GM19397 (cell line): ENCODE results near the gene KLK7.
"Not testable (repeated sequence)": the region's sequence is repeated elsewhere in the genome, so short reads cannot be mapped to it uniquely, and the experiment has no call there.

ENCODE experiments used
- ATAC-seq: cut with Tn5 transposase; IDR thresholded peaks from one replicate; pipeline ENCODE4 v1.9.1; 2021; ENCODE audit warnings: mild to moderate bottlenecking, moderate library complexity; ENCODE audit not compliant: unreplicated experiment

Gene KLK7

GRCh38 chr19:50978772-50979390, 4.8 kb downstream of the KLK7 start:
- ATAC-seq, result no peak

GRCh38 chr19:50977626-50978025, 6.1 kb downstream of the KLK7 start:
- no peak for ATAC-seq

DNA sequence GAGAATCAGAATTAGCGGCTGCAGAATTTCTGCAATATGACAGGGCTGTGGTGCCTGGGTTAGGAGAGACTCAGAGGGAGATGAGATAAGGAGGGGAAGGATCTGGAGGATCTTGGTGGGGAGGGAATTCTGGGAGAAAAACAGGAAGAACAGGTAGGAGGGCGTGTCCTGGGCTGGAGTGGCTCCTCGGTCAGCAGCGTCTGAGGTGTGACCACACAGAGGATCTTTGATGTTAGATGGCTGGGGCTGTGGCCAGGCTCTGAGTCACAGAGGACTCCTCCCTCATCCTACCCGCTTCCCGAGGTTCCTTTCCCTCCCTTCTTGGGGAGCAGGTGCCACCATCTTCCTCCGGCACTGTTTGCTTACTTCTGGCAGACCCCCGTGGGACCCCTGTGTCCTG, 8.0 kb downstream of the KLK7 start:
- ATAC-seq, result no peak

GRCh38 chr19:50974702-50975556, 8.8 kb downstream of the KLK7 start:
- ATAC-seq, result no peak

DNA sequence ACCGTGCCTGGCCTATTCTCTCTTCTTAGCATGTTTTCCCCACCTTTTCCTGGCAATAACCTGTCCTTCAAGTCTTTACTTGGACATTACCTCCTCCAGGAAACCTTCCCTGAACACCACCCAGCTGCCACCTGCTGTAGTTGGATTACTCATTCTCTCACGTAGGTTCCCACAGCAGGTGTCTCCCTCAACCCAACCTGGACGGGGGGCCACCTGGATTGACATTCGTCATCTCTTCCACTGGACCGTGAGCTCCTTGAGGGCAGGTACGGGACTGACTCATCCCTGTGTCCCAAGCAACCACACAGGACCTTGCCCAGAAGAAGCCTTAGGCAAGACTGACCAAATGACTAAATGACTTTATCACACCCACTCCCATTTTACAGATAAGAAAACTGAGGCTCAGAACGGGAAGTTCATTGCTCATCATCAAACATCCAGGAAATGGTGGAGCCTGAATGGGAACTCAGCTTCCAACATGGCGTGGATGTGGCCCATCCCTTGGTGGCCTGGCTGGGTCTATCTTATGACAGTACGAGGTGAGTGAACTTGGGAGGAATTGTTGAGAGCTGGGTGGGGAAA, 10.8 kb downstream of the KLK7 start:
- no peak for ATAC-seq

GRCh38 chr19:50969810-50970209, 13.9 kb downstream of the KLK7 start:
- ATAC-seq, result not testable (repeated sequence)

- no peak for ATAC-seq
Measured at GRCh38 chr19:50969413-50969760, 14.3 kb downstream of the KLK7 start, which contains the start of gene KLK6. KLK6 (minus strand) TSS chr19:50969591; CDS start chr19:50968104, 1,487 bp downstream.

DNA sequence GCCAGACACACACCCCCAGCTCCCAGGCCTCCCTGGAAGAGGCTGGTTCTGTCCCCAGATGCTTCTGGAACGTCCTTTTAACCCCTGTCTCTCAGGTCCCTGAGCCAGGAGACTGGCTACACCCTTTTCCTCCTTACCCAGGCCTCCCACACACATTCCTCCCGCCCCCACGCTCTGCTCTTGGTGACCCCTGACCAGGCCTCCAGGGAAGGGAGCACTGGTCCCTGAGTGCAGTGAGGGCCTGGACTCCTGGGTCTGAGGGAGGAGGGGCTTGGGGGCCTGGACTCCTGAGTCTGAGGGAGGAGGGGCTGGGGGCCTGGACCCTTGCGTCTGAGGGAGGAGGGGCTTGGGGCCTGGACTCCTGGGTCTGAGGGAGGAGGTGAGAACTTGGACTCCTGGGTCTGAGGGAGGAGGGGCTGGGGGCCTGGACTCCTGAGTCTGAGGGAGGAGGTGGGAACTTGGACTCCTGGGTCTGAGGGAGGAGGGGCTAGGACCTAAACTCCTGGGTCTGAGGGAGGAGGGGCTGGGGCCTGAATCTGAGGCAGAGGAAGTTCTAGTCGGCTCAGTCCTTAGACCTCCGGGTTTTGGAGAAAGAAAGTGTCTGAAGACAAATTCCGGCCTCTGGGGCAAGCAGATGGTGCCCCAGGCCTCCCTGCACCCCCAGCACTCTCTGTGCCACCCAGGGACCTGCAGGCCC, 14.9 kb downstream of the KLK7 start:
- ATAC-seq, result no peak

- ATAC-seq, result no peak
Measured at GRCh38 chr19:50967929-50968715, 15.6 kb downstream of the KLK7 start.

- no peak for ATAC-seq
Measured at GRCh38 chr19:50964266-50964665, 19.5 kb downstream of the KLK7 start.

DNA sequence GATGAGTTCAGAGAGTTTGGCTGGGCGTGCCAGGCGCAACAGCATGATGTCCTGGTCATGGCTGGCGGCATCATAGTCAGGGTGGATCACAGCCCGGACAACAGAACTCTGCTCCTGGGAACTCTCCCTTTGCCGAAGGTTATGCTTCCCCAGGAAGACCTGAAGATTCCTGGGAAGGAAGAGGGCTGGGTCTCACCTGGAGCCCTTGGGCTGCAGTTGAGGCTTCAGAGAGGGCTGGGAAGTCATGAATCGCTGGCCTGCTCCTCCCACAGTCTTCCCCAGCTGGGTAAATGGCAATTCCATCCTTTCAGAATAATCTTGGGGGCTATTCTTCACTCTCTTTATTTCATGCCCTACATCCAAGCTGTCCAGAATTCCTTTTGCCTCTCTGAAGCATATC, 20.3 kb downstream of the KLK7 start:
- ATAC-seq, result no peak

DNA sequence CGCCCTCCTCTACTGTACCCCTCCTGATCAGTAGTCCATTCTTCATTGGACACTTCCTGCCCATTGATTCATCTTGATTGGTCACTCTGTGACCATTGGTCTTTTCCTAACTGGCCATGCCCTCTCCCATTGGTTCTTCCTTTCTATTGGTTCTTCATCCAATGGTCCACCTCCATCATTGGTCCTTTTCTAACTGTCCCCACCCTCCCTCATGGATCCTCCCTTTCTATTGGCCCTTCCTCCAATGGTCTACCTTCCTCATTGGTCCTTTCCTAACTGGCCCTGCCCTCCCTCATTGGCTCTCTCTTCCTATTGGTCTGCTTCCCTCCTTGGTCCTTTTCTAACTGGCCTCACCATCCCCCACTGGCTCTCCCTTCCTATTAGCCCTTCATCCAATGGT, 21.5 kb downstream of the KLK7 start:
- ATAC-seq, result no peak

- ATAC-seq, result no peak
Measured at GRCh38 chr19:50959731-50960500, 23.8 kb downstream of the KLK7 start.

- no peak for ATAC-seq
Measured at GRCh38 chr19:50957587-50957986, 26.1 kb downstream of the KLK7 start.

GRCh38 chr19:50952910-50953309, 30.8 kb downstream of the KLK7 start, which contains the start of gene KLK5:
KLK5 (minus strand) TSS chr19:50953038; CDS start chr19:50952657, 381 bp downstream.
- no peak for ATAC-seq

GRCh38 chr19:50949861-50950260, 33.9 kb downstream of the KLK7 start:
- ATAC-seq, result no peak

DNA sequence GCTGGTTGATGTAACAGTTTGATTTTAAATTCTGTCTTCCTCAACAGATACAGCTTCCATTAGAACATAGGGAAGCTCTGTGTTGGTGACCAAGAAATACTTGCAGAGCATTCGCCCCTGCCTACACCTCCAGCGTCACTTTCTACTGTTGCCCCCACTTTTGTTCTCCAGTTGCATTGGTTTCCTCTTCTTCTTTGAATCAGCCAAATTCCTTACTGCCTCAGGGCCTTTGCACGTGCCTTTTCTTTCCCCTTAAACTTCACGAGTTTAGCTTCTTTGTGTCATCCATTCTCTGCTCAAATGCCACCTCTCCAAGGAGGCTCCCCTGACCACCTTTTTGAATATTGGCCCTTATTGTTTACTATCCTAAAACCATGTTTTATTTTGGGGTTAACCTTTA, 36.6 kb downstream of the KLK7 start:
- no peak for ATAC-seq

DNA sequence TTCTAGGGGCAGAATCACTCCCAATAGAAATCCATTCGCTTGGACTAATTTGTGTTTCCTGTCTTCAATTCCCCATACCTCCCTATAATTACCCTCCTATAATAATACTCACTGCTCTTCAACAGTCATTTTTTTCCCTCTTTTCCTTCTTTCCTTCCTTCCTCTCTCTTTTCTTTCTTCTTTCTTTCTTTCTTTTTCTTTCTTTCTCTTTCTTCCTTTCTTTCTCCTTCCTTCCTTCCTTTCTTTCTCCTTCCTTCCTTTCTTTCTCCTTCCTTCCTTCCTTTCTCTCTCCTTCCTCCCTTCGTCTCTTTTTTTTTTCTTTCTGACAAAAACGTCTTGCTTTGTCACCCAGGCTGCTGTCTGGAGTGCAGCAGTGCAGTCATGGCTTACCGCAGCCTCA, 38.9 kb downstream of the KLK7 start:
- ATAC-seq, result no peak

- ATAC-seq, result no peak
Measured at GRCh38 chr19:50943074-50943828, 40.5 kb downstream of the KLK7 start.
